Stimulated activated CD4-positive, alpha-beta T cell treated with anti-CD3 and anti-CD28 coated beads, Interleukin-4, amount 100 ng/mL, for 24 hours (primary cell): ENCODE measurements around the gene DNAJC5G.
"Not testable (repeated sequence)": the region's sequence is repeated elsewhere in the genome, so short reads cannot be mapped to it uniquely, and the experiment has no call there.

Experiments
- DNase-seq: peaks from one replicate; pipeline ENCODE4 v3.0.0-alpha.2; 2020

Gene DNAJC5G

DNA sequence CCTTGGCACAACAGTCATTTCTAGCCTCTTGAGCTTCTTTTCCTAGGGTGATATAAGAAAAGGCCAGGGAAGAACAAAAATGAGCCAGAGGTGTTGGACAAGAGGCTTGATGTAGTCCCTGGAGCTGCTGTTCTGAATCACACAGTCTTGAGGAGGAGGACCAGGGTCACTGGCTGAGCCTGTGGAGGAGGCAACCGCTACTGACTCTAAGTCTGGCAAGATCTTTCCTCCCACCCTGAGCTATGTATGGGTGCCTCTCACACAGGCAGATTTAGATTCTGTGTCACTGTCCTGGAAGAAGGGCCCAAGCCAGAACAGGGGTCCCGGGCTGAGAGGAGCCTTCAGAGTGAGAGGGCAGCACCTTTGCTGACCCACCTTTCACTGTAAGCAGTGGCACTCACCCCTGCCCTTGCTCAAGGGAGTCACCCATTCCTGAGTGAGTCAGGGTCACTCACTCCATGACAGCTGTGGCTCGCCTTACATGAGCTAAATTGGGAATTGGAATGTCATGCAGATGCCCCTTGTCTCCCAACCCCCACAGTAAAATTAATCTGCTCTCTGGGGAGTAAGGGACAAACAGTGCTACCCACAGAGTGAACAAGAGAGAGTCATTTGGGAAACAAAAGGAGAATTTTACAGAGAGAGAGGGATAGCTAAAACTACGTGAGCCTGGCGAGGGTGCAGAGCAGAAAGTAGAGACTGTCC lies 6.8 kb downstream of the DNAJC5G start, which contains the start of gene TRIM54:
Gene TRIM54, plus strand, starts transcription at position 575 of the 705 bp plus-strand sequence. CDS start 303 bp downstream, outside the sequence.
- DNase-seq, result no peak

DNA sequence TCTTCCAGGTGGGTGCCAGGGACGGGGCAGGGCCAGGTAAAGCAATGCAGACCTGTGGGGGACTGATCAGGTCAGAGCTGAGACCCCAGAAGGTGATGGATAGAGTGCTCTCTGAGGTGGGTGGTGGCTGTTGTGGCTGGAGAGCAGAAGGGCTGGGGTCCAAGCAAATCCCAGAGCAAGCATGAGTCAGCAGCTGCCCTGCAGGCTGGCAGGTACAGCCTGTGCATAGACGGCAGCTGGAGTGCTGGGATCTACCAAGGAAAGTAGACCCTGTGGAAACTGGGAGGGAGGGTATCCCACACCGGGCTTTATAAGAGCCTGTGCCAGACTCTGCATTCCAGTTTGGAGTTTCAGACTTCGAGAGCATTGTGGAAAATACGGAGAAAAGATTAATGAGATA lies 7.7 kb downstream of the DNAJC5G start:
- DNase-seq, result no peak

DNA sequence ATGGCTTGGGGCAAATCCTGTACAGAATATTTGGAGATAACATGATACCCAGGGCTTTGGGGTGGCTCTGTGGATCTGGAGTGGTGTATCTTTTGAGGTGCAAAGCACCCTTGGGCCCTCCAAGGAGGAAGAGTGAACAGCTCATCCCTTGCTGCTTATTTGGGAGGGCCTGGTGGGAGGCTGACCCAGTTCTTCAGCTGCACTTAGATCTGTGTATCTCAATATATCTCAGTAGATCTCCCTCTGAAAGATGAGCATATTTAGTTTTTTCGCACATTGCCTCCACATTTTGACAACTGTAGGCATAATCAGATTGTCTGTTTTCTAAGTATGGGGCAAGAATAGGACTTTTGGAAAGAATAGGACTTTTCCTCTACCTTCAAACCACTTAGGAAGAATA lies 9.8 kb downstream of the DNAJC5G start:
- DNase-seq, result no peak

DNA sequence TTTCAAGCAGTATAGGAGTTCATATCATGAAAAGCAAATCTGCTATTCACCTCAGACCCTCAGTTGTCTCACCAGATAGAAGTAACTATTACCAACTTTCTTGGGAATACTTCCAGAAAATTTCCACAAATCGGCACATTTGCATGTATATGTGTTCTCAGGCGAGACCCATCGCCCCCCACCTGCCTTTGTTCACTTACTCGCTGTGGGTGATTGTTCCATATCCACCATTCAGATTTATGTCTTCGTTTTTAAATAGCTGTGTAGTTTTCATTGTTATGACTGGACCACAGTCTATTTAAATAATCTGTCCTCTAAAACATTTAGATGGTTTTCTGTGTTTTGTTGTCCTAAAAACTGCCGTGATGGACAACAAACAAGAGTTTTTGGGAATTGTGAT lies 10.2 kb downstream of the DNAJC5G start:
- DNase-seq, result no peak

DNA sequence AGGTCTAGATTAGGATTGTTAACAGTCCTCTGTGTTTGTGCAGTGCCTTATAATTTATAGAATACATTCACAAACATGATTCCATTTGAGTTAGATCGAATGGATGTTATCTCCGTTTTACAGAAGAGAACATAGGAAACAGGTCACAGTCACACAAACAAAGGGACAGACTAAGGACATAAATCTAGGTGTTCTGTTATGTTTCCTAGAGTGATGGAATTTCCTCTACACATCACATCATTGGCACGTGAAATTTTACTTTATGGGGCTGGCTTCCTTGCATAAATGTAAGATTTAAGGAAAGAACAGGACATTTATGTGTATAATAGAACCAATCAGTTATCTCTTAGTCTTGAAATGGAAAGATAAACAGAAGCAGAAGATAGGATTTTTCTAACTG lies 13.4 kb downstream of the DNAJC5G start:
- DNase-seq, result no peak

DNA sequence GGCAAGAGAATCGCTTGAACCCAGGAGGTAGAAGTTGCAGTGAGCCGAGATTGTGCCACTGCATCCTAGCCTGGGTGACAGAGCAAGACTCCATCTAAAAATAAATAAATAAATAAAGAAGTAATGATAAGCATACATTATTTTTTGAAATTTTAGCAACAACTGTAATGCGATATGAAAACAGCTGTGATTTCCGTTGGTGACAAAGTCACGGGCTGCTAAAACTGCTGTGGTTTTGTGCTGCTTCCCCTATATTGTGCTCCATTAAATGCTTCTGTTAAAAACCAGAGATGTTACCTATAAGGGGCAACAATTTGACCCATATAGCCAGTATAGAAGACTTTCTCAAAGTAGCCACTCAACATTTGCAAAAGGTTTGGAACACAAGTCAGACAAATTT lies 15.3 kb downstream of the DNAJC5G start:
- no peak for DNase-seq

DNA sequence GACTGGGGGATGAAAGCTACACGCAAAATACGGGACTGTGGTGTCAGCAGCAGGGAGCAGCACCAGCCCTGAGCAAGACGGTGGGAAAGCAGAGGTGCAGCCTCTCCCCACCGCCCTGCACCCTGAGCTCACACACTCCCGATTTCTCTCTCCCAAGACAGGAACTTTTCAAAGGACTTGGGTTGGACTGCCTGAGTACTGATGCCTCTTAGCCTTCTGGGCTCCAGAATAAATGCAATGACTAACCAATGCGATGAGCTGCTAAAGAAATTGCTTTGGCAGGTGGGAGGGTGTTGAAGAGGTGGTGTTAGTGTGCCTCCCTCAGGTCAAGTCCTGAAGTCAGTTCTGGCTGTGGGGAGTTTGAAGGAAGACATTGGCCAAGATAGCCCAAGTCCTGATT lies 16.6 kb downstream of the DNAJC5G start:
- no peak for DNase-seq

DNA sequence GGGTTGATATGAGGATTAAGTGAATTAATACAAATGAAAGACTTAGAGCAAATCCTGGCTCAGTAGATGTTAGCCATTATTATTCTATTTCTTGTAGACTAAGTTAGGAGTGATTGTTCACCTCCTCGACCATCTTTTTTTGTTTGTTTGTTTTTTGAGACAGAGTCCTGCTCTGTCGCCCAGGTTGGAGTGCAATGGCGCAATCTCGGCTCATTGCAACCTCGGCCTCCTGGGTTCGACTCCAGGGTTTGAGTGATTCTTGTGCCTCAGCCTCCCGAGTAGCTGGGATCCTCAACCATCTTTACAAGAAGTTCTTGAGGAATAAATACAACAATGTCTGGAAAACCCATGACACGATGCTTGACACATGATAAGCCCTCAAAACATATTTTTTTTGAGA lies 19.7 kb downstream of the DNAJC5G start:
- DNase-seq, result no peak

DNA sequence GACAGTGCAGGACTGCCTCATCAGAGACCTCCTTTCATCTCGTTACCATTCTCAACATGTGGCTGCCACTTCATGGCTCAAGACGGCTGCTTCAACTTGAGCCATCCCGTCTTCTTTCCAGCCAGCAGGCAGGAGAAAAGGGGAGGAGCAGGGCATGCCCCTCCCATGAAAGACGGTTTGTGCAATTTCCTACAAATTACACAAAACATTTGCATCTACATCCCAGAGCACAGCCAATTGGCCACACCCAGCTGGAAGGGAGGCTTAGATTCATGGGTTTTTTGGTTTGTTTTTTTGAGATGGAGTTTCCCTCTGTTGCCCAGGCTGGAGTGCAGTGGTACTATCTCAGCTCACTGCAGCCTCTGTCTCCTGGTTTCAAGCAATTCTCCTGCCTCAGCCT lies 21.2 kb downstream of the DNAJC5G start:
- DNase-seq, result no peak

DNA sequence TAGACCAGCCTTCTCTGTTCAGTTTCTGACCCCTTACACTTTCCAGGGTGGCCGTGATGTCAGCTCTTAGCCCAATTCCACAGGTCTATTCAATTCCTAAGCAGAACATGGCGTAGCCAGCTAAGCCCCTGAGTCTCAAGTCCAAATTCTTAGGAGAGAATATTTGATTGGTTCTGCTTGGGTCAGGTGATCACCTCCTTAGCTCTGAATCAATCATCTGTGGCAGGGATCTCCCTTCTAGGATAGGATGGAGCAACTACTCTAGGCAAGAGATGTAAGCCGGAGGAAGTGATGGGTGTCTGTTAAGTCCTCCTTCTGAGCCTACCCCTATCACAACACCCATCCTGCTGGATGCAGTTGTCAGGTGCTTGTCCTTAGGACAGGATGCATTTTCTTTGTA lies 22.0 kb downstream of the DNAJC5G start:
- no peak for DNase-seq

DNA sequence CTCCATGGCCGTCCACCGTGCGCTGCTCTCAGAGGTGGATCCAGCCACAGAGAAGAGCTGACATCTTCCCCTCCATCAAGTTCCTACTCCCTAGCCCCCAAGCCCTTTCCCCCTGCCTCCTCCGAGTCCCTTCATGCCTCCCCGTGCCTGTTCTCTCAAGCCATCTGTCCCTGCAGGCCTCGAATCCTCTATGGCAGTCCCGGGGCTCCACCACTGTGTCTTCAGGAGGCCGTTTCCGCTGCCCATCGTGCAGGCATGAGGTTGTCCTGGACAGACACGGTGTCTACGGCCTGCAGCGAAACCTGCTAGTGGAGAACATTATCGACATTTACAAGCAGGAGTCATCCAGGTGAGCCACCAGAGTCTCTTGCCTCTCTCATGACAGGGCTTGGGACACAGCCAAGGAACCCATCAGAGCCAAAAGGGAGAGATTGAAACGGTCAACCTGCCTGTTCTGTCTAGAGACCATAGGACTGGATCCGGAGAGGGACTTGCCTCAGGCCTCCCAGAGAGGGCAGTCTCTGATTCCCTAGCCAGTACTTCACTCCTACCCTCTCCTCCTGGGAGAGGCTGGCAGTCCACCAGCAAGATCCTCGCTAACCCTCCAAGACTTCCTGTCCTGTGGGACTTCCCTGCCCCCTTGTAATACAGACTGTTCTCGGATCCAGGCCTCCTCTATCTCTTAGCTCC lies 23.3 kb downstream of the DNAJC5G start:
- DNase-seq, result no peak

DNA sequence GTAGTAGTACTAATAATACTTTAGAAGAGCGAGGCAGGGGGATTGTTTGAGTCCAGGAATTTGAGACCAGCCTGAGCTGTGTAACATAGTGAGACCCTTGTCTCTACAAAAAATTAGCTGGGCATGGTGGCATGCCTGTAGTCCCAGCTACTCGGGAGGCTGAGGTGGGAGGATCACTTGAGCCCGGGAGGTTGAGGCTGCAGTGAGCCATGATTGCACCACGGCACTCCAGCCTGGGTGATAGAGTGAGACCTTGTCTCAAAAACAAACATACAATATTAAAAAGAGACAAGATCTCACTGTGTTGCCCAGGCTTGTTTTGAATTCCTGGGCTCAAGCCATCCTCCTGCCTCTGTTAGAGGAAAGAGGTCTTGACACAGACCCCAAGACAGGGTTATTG lies 25.4 kb downstream of the DNAJC5G start:
- DNase-seq, result not testable (repeated sequence)

DNA sequence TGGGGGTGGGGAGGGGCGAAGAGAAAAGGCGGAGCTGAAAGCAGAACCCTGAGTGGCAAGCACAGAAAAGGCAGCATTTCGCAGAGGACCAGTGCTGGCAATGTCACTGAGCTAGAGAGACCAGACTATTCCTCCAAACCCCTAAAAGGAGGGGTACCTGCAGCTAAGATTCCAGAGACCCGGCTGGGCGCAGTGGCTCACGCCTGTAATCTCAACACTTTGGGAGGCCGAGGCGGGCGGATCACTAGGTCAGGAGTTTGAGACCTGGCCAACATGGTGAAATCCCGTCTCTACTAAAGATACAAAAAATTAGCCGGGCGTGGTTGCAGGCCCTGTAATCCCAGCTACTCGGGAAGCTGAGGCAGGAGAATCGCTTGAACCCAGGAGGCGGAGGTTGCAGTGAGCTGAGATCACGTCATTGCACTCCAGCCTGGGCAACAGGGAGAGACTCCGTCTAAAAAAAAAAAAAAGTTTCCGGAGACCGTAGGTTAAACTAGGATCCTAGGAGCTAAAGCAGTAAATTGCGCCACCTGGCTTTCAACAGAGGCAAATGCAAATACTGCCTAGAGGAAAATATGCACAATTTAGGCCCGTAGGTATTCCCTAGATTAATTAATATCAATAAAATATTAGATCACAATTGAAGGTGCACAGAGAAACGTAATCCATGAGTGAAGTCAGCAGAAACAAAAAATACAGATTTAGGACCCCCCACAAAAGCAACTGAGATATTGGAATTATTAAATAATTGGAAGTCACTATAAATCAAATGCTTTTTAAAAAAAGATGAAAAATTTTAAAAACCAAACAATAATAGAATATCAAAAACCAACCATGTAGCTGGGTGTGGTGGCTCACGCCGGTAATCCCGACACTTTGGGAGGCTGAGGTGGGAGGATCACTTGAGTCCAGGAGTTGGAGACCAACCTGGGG lies 28.1 kb downstream of the DNAJC5G start:
- peak; percentile 57 for DNase-seq

DNA sequence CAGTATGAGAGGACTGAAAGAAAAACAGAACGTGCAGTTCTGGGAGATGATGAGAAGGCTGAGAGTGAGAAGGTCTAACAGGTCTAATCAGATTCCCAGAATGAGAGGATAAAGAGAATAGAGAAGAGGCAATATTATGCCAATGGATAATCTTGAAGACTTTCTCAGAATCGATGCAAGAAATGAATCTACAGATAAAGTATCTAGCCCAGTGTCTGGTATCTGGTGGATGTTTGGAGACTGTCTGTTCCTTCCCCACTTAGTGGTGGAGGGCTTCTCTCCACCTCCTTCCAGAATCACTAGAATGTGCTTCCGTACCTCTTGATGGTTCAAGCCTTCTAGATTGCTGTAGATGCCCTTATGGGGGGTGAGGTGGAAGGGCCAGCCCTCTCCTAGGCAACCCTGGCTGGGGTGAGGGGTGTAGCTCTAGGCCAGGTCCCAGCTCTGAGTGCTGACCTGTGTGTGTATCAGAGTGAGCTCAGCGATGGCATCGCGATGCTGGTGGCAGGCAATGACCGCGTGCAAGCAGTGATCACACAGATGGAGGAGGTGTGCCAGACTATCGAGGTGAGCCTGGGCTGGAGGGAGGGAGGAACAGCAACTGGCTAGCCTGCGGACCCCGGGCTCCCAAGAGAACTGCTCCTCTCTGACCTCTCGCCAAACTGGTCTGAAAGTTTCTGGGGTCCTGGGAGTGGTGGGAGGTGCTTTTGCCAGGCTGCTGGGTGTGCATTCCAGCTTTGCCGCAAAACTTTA lies 29.4 kb downstream of the DNAJC5G start:
- DNase-seq, result no peak

DNA sequence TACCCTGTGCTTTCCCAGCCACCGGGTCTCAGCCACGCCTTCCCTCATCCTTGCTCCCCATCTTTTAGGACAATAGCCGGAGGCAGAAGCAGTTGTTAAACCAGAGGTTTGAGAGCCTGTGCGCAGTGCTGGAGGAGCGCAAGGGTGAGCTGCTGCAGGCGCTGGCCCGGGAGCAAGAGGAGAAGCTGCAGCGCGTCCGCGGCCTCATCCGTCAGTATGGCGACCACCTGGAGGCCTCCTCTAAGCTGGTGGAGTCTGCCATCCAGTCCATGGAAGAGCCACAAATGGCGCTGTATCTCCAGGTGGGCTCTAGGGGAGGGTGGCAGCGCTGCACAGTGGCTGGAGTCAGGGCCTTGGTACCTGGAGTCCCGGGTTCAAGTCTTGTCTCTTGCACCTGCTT lies 30.3 kb downstream of the DNAJC5G start:
- DNase-seq, result no peak

DNA sequence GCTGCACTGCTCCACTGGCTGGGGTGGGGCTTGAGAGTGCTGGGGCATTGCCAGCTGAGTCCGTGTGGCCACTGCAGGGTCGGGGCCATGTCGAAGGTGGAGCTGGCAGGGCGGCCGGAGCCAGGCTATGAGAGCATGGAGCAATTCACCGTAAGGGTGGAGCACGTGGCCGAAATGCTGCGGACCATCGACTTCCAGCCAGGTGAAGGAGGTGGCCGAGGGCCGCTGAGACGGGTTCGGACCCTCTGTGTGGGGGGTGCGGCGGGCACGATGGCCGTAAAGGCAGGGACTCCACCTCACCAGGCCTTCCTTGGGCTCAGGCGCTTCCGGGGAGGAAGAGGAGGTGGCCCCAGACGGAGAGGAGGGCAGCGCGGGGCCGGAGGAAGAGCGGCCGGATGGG lies 30.9 kb downstream of the DNAJC5G start:
- no peak for DNase-seq

DNA sequence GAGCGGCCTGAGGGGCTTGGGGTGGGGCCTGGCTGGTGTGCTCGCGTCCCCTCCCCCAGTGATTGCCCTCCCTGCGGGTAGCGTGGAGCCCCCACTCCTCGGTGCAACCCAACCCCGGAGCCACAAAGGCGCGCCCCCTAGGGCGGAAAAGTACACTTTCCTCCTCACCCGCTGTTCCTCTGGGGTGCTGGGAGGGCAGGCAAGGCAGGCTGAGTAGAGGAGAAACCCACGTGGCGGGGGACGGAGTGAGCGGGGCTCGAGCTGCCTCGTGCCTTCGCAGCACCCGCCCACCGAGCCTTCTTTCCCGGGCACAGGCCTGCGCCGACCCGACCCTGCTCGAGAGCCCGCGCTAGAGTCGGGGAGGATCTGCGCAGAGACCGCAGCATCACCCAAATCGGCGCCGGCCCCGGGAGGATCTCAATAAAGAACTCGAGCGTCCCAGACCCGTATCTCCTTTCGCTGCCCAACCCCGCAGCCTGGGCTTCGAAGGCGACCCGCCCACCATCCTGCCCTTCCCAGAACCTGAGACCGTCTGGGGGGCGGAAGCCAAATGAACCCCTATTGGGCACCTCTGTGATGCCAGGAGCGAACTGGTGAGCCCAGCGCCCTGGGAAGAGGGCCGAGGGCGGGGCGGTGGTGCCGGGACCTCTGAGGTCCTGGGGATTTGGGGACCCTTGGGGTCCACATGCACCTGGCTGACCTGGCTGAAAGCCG lies 31.5 kb downstream of the DNAJC5G start:
- DNase-seq, result peak; percentile 34

DNA sequence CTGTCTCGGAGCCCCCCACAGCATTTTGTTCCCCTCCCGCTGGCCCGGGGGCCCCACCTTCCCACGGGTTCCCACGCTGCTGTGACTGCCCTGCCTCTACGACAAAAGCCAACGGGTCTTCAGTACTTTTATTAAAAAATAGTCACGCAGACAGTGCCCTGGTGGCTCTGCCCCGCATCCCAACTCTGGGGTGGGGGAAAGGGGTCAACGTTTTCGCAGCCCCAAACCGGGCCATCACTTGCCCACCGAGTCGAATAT lies 32.0 kb downstream of the DNAJC5G start:
- no peak for DNase-seq

DNA sequence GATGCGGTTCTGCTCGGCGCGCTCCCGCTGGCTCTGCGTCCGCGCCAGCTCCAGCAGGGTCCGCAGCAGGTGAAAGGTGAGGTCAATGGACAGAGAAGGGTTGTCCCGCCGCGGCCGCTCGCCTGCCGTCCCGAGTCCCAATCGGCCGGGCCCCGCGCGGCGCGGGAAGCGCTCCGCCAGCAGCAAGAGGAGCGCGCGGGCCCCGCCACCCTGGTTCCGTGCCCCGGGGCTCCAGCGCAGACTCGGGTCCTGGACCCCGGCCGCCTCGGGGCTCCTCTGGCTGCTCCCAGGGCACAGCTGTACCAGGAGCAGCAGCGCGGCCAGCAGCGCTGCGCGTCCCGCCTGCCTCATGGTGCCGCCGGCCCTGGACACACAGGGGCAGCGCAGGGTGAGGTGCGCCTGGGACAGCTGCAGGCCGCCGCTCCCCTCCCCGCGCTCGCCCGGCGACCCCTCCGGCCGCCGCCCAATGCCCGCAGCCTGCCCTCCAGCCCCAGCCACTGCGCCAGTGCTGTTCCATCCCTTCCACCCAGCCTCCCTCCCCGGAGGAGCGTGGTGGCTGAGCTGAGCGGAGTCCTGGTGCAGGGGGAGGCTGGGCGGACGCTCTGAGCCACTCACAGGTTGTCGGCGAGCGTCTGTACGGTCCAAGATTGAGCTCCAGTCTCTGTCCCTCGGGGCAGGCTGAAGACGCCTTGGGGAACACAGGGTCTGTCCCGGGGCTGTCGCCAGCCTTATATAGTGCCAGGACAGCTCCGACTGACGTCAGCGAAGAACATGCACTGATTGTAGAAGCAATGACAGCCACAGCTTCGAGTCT lies 32.5 kb downstream of the DNAJC5G start:
- no peak for DNase-seq

DNA sequence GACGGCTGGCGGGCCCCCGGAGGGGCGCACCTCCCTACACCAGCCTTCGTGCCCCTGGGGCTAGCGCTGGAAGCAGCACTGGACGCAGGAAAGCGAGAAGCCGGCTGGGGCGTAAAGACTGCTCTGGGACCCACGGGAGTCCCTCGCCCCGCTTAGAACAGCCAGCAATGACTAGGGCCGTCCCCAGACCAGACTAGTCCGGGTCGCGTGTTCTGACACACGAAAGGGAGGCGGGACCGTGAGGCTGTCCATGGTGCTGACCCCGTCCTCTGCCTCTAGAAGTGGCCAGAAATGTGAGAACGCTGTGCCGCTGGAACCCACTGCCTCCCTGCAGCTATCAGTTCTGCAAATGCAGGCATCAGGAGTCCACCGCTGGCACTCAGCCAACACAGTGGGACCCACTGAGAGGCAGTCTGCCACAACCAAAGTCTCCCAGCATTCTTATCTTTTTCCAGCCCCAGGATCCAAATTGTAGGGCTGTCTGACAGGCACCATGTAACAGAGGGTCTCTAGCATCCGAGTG lies 33.2 kb downstream of the DNAJC5G start, which contains the start of gene UCN:
Gene UCN, minus strand, starts transcription at position 87 of the 523 bp plus-strand sequence. CDS start 550 bp downstream, outside the sequence.
- no peak for DNase-seq

DNA sequence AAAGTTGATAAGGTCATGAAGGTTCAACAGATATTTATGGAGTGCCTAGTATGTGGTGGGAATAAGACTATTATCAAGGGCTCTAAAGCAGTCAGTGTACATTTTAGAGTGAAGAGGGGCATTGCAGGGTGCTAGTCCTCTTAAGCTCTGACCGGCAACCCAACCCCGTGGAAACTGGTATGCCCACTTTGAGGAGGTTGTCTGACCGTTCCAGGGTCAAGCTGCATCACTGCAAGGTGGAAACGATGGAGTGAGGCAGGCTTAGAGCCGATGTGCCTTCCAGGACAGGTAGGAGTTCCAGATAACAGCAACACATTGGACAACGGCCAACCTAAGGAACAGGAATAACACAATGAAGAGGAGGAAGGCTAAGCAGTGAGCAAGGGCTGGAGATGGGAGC lies 34.4 kb downstream of the DNAJC5G start:
- DNase-seq, result no peak
